HepG2 (cell line): Measurements from ENCODE around the gene SURF1.

Source experiments
- ARID2 ChIP-seq: sonication (generic); formaldehyde crosslinking; IDR thresholded peaks from 2 replicates; pipeline ENCODE4 v1.8.1; 2022; ENCODE audit warnings: mild to moderate bottlenecking, missing genetic modification reagents, borderline replicate concordance
- ZNF138 ChIP-seq: sonication (generic); formaldehyde crosslinking; IDR thresholded peaks from 2 replicates; pipeline ENCODE4 v1.5.0; 2020; ENCODE audit warnings: mild to moderate bottlenecking, low read depth, missing genetic modification reagents

DNA sequence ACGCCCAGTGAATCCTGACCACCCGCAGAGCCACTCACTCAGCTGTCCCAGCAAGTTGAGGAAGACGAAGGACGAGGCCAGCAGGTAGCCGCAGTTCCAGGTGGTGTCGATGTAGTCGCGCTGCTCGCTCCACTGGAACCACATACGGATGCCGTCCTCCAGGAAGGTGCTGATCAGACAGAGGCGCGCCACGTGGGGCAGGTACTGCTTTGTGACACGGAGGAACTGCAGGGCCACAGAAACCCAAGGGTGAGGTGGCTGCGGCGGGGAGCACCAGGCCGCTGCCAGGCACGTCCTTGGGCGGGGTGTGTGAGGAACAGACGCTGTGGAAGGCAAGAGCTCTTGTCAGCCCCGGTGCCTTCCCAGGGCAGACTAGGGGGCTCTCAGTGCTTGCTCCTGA lies 10.9 kb upstream of the SURF1 start:
- TF ChIP-seq ZNF138 (CRISPR knock-in tag) (no peak), ARID2 (CRISPR knock-in tag) (no peak)
